NOMO-1 treated with dmso at 0.1 percent for 144 hours (cell line): ENCODE data around the gene PDP2.

Source experiments
- DNase-seq: peaks from one replicate; lab custom pipeline; 2025; ENCODE audit not compliant: unreplicated experiment; lab: John Stamatoyannopoulos, UW

The PDP2 gene

DNA sequence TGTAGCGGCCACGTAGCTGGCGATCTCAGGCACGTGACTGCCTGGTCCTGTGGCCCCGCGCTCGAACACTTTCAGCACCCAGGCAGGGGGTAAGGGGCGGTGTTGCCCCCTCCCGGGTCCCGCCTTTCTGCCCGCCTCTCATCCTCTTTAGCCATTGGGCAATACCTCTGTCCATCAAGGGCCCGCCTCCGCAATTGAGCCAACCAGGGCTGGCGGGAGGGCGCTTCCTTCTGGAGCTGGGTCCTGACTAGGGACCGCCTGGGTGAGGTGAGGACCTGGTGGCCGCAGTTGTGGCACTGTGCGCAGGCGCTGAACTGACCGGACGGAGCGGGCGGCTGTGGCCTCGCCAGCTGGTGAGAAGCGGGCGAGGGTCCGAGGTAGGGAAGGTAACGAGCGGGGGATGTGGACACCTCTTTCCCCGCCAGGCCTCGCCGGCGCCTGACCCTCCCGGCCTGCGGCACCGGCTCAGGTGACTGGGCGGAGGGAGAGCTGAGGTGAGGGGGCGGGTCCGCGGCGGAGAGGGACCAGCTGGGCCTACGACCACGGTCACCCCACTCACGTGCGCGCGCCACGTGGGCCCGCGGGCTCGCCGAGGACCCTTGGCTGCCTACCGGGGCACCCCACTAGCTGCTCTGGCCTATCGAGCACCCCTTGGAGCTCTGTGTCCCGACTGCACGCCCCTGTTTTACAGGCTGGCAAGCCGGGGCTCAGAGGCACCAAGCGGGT, at the start of gene PDP2:
Gene PDP2 (plus strand): TSS at position 228 of the 726 bp plus-strand sequence. CDS start 3,770 bp downstream, outside the sequence.
- peak; percentile 91 for DNase-seq

DNA sequence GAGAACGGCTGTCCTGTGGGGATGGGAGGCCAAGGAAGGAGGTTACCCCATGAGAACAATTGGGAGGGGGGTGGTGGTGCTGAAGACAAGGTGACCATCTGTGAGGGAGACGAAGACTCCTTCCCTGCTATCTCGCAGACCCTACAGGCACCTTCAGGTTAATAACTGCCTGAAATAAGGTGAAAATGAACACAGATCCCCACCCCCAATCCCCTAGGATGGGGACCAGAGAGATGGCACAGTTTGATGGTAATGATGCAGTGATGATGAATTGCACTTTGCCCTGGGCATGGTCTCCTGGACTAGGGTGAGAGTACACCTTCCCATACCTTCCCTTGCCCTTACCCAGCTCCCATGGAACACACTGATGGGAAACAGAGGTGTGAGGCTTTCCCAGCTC, 48.1 kb upstream of the PDP2 start:
- no peak for DNase-seq

DNA sequence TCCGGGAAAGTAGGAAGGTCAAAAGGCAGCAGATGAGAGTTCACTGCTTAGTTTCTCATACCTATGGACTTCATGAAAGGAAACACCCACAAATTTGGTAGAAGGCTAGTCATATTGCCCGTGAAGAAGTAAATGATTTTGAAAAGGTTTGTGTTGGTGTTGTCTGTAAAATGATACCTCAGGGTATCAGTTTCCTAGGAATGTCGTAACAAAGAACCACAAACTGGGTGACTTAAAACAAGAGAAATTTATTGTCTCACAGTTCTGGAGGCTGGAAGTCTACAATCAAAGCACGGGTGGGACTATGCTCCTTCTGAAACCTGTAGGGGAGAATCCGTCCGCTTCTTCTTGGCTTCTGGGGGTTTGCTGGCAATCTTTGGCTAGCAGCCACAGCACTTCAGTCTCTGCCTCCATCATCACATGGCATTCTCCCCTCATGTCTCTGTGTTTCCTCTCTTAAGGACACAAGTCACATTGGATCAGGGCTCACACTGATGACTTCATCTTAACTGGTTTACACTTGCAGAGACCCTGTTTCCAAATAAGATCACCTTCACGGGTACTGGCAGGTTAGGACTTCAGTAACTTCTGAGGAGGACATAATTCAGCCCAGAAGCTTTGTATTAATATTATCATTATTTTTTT, 47.5 kb upstream of the PDP2 start:
- DNase-seq, result no peak

DNA sequence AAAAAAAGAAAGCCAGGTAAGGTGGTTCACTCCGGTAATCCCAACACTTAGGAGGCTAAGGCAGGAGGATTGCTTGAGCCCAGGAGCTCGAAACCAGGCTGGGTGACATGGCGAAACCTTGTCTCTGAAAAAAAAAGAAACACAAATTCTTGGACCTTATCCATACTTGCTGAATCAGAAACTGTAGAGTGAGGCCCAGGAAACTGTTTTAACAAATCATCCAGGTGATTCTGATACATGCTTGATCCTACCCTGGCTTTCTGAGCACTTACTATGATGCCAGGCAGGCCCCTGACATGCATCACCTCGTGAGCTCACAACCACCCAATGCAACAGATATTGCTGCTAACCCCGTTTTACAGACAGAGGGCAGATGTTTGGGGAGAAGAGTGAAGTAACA, 45.6 kb upstream of the PDP2 start:
- DNase-seq, result no peak

DNA sequence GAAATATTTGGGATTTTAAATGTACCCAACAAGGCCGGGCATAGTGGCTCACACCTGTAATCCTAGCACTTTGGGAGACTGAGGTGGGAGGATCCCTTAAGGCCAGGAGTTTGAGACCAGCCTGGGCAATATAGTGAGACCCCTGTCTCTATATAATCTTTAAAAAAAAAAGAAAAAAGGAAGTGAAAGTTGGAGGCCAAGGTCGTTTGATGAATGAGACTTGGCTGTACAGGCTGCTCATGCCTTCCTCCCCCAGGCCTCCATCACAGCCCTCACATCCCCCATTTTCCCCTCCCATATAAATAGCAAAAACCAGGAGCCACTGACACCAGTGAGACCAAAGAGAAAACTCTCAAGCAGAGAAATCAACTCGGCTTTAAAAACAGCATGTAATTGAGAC, 39.4 kb upstream of the PDP2 start:
- DNase-seq, result no peak

GRCh38 chr16:66841366-66841765, 38.9 kb upstream of the PDP2 start:
- no peak for DNase-seq

GRCh38 chr16:66842765-66843164, 37.5 kb upstream of the PDP2 start:
- DNase-seq, result no peak

DNA sequence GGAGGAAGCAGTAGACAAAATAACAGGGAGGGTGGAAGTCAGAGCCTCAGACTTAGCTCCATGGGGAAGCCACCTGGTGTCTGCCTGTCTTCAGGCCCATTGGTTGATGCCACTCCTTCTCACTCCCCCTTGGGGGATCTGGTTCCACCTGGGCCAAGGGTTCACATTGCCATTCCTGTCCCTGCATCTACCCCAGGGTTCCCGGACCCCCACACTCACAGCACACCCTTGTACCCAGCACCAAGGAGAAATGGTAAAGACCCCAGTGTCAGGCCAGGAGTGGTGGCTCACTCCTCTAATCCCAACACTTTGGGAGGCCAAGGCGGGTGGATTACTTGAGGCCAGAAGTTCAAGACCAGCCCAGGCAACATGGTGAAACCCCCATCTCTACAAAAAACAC, 37.1 kb upstream of the PDP2 start:
- DNase-seq, result no peak

DNA sequence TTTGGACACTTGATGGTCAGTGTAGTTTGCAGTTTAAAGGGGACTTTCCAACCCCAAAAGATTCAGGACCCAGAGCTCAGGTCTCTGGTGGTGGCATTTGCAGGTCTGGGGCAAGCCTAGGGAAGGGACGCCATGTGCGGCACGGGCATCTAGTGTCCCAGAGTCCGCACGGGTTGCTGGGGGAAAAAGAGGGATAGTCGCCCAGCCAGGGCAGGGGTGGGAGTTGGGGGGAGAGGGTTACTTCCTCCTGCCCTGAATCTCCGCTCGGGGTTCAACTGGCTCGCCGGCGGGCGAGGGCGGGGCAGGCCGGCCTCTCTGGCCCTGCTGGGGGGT, 36.3 kb upstream of the PDP2 start:
- DNase-seq, result no peak

DNA sequence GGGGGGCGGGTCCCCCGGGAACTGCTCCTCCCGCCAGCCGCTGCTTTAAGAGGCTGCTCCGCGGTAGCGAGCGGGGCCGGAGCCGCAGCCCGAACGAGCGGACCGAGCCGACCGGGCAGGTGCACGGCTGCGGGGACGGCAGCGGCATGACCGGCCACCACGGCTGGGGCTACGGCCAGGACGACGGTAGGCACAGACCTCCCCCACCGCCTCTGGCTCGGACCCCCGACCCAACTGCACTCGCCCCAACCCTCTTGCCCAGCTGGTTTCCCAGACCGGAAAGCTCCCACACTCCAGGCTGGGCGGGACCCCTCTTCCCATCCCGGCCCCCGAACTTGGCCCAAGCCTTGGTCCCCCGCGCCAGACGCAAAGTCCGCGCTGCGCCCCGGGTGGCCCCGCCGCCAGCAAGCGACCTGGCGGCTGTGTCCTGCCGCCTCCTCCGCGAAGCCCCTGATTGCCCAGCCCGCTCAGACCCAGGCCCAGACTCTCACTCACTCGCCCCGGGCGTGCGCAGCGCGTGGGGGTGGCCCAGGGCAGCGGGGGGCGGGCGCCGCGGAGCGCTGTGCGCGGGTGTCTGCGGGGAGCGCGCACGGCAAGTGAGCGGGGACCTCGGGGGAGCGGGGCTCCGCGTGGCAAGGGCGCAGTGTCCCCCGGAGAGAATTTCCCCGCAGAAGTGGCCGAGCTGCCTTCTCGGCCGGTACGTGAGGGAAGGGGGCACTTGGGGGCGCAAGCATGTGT, 35.8 kb upstream of the PDP2 start, which contains the start of gene CA7:
Gene CA7 (plus strand): TSS at position 73 of the 738 bp plus-strand sequence. CDS start 74 bp downstream, at position 147.
- no peak for DNase-seq

DNA sequence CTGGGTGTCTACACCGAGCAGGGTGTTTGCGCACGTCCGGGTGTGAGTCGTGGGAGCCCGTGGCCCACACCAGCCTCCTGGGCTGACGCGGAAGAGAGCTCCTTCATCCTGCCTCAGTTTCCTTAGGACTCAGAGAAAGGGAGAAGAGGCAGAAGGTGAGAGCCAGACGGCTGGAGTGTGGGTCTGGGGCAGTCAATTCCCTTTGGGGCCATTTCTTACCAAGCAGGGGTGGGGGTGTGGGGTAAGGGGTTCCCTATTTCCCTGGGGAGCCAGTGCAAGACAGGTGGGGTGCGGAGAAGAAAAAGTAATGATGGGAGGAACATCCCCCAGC, 35.3 kb upstream of the PDP2 start:
- no peak for DNase-seq

GRCh38 chr16:66845791-66846221, 34.5 kb upstream of the PDP2 start:
- no peak for DNase-seq

DNA sequence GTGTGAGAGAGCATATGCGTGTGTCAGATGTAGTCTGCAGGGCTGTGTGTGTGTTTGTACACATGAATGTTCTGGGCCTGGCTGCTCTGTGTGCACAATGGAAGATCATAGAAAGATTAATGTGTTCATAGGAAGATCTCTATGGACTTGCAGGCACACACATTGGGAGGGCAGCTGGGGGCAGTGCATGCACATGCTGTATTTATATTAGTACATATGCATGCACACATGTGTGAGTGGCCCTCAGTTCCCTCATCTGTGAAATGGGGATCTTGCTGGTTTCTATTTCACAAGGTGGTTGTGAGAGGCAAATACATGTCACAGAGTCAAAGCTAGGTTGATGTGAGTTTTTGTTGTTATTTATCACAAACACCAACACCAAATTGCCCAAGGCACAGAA, 34.0 kb upstream of the PDP2 start:
- no peak for DNase-seq

- no peak for DNase-seq
Measured at GRCh38 chr16:66846831-66847230, 33.5 kb upstream of the PDP2 start.

GRCh38 chr16:66847533-66848067, 32.7 kb upstream of the PDP2 start:
- no peak for DNase-seq

DNA sequence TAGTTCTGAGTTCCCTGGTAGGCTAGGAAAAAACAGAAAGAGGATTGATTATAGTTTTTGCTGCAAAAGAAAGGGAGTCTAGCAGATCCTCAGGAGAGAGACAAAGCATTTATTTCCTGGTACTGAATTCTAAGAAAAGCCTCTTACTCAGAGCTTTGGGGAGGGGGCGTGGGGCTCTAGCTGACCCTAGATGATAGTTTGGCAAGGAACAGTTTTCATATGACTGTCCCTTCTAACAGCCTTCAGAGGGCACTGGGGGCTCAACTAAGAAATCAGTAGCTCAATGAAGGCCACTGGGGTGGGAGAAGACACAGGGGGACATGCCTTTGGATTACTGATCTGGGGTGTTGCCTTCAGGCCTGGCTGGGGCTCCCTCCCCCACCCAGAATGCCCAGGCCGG, 32.1 kb upstream of the PDP2 start:
- no peak for DNase-seq

- no peak for DNase-seq
Measured at GRCh38 chr16:66849021-66849420, 31.3 kb upstream of the PDP2 start.

DNA sequence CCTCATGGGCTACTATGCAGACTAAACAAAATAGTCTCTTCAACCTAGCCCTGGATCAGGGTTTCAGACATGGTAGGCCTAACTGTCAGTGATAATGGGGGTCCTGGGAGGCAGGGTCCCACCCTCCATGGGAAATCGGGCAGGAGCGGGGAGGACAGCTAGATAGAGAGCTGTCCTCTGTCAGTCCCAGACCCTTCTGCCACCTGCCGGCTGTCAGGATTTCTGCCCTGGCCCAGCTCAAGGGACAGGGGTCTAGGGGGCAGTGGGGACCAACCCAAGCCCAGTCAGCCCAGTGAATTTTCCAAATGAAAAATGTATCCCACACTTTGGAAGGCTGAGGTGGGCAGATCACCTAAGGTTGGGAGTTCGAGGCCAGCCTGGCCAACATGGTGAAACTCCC, 30.8 kb upstream of the PDP2 start:
- no peak for DNase-seq

- DNase-seq, result peak; percentile 43
Measured at GRCh38 chr16:66850115-66850815, 30.1 kb upstream of the PDP2 start.

GRCh38 chr16:66851166-66851964, 28.9 kb upstream of the PDP2 start:
- DNase-seq, result no peak
